H9 (cell line): ENCODE measurements around the gene LASP1NB.
A peak's percentile ranks its signal among the peaks of the same experiment; 100 is the strongest.

Experiments
- DNase-seq: peaks from one replicate; pipeline ENCODE4 v3.0.0-alpha.2; 2017
- H2AFZ ChIP-seq: one replicate; pipeline ENCODE4 v1.6.1; 2013; ENCODE audit warnings: mild to moderate bottlenecking, low read length, control low read depth, moderate library complexity
- H2AK5ac ChIP-seq: 2 replicates; pipeline ENCODE4 v1.6.1; 2013; ENCODE audit warnings: low read length, control low read depth, mixed read lengths; ENCODE audit not compliant: insufficient read length
- H2BK120ac ChIP-seq: one replicate; pipeline ENCODE4 v1.6.1; 2013; ENCODE audit warnings: low read depth, mild to moderate bottlenecking, low read length, control low read depth, inconsistent platforms; ENCODE audit not compliant: poor library complexity, severe bottlenecking
- H2BK12ac ChIP-seq: 2 replicates; pipeline ENCODE4 v1.6.1; 2013; ENCODE audit warnings: low read length, control low read depth, mixed read lengths, low read depth; ENCODE audit not compliant: insufficient read length
- H2BK15ac ChIP-seq: 2 replicates; pipeline ENCODE4 v1.6.1; 2013; ENCODE audit warnings: low read depth, low read length, control low read depth
- H2BK20ac ChIP-seq: one replicate; pipeline ENCODE4 v1.6.1; 2013; ENCODE audit warnings: low read depth, mild to moderate bottlenecking, low read length, control low read depth, inconsistent platforms; ENCODE audit not compliant: poor library complexity, severe bottlenecking
- H2BK5ac ChIP-seq: 2 replicates; pipeline ENCODE4 v1.6.1; 2013; ENCODE audit warnings: low read length, control low read depth, mixed read lengths; ENCODE audit not compliant: insufficient read length
- H3K14ac ChIP-seq: 2 replicates; pipeline ENCODE4 v1.6.1; 2013; ENCODE audit warnings: low read length, control low read depth; ENCODE audit not compliant: insufficient read depth
- H3K18ac ChIP-seq: 2 replicates; pipeline ENCODE4 v1.6.1; 2013; ENCODE audit warnings: low read depth, mild to moderate bottlenecking, mixed read lengths, low read length, control low read depth; ENCODE audit not compliant: insufficient read length
- H3K23ac ChIP-seq: 2 replicates; pipeline ENCODE4 v1.6.1; 2013; ENCODE audit warnings: low read length, control low read depth, mixed read lengths, low read depth; ENCODE audit not compliant: insufficient read length
- H3K23me2 ChIP-seq: 2 replicates; pipeline ENCODE4 v1.6.1; 2013; ENCODE audit warnings: low read depth, mild to moderate bottlenecking, mixed read lengths, low read length, control low read depth; ENCODE audit not compliant: insufficient read length, poor library complexity, severe bottlenecking
- H3K27ac ChIP-seq: 2 replicates; pipeline ENCODE4 v1.5.1; 2013; ENCODE audit warnings: low read length, control low read depth, mixed read lengths, low read depth; ENCODE audit not compliant: insufficient read length
- H3K27me3 ChIP-seq: 2 replicates; pipeline ENCODE4 v1.6.1; 2013; ENCODE audit warnings: low read length, control low read depth, inconsistent platforms; ENCODE audit not compliant: insufficient read depth
- H3K4ac ChIP-seq: 2 replicates; pipeline ENCODE4 v1.6.1; 2013; ENCODE audit warnings: low read depth, mild to moderate bottlenecking, control low read depth, inconsistent platforms, low read length, moderate library complexity
- H3K4me1 ChIP-seq: 2 replicates; pipeline ENCODE4 v1.6.1; 2013; ENCODE audit warnings: low read length, control low read depth, inconsistent platforms; ENCODE audit not compliant: insufficient read depth
- H3K4me2 ChIP-seq: 2 replicates; pipeline ENCODE4 v1.6.1; 2013; ENCODE audit warnings: low read length, control low read depth, mixed read lengths; ENCODE audit not compliant: insufficient read length, insufficient read depth
- H3K56ac ChIP-seq: 2 replicates; pipeline ENCODE4 v1.6.1; 2013; ENCODE audit warnings: low read depth, mild to moderate bottlenecking, mixed read lengths, low read length, control low read depth; ENCODE audit not compliant: insufficient read length
- H3K79me1 ChIP-seq: 2 replicates; pipeline ENCODE4 v1.6.1; 2013; ENCODE audit warnings: low read depth, mild to moderate bottlenecking, moderate library complexity, low read length, control low read depth, inconsistent platforms; ENCODE audit not compliant: insufficient read depth, poor library complexity, severe bottlenecking
- H3K79me2 ChIP-seq: 2 replicates; pipeline ENCODE4 v1.6.1; 2013; ENCODE audit warnings: low read length, control low read depth, inconsistent platforms; ENCODE audit not compliant: insufficient read depth
- H3K9ac ChIP-seq: 2 replicates; pipeline ENCODE4 v1.6.1; 2013; ENCODE audit warnings: low read length, control low read depth, mixed read lengths; ENCODE audit not compliant: insufficient read length; ENCODE audit errors: extremely low read depth
- H3K9me3 ChIP-seq: one replicate; pipeline ENCODE4 v1.6.1; 2013; ENCODE audit warnings: low read depth, low read length, inconsistent platforms; ENCODE audit not compliant: control insufficient read depth
- H3T11ph ChIP-seq: one replicate; pipeline ENCODE4 v1.6.1; 2013; ENCODE audit warnings: mild to moderate bottlenecking, low read length, control low read depth, inconsistent platforms
- H4K20me1 ChIP-seq: one replicate; pipeline ENCODE4 v1.6.1; 2013; ENCODE audit not compliant: control insufficient read depth, insufficient read length, insufficient read depth
- H4K5ac ChIP-seq: 2 replicates; pipeline ENCODE4 v1.6.1; 2013; ENCODE audit warnings: low read depth, mild to moderate bottlenecking, mixed read lengths, low read length, control low read depth; ENCODE audit not compliant: insufficient read length
- H4K8ac ChIP-seq: replicated peaks from 2 replicates; pipeline ENCODE4 v1.6.1; 2013; ENCODE audit warnings: low read length, control low read depth, mixed read lengths, low read depth; ENCODE audit not compliant: insufficient read length
- H4K91ac ChIP-seq: 2 replicates; pipeline ENCODE4 v1.6.1; 2013; ENCODE audit warnings: low read depth, mild to moderate bottlenecking, moderate library complexity, mixed read lengths, low read length, control low read depth; ENCODE audit not compliant: insufficient read length
- H3K27ac Mint-ChIP-seq, 3 experiments: 2 replicates in 2 of 3; 3 replicates in 1 of 3; pipeline ENCODE4 v1.8.0; 2020 to 2021; ENCODE audit warnings: mixed read lengths in 3 of 3, mild to moderate bottlenecking in 1 of 3, moderate library complexity in 1 of 3
- H3K27me3 Mint-ChIP-seq: 2 replicates; pipeline ENCODE4 v1.8.0; 2021; ENCODE audit warnings: low read depth, mild to moderate bottlenecking, moderate library complexity, mixed read lengths
- H3K36me3 Mint-ChIP-seq, 3 experiments: 2 replicates in 2 of 3; 3 replicates in 1 of 3; pipeline ENCODE4 v1.8.0; 2020 to 2021; ENCODE audit warnings: low read depth in 3 of 3, mixed read lengths in 3 of 3; ENCODE audit not compliant: insufficient read depth in 1 of 3
- H3K4me1 Mint-ChIP-seq, 2 experiments: 2 replicates each; pipeline ENCODE4 v1.8.0; 2020; ENCODE audit warnings: mixed read lengths in 2 of 2
- H3K4me3 Mint-ChIP-seq, 2 experiments: 2 replicates in 1 of 2; 3 replicates in 1 of 2; pipeline ENCODE4 v1.8.0; 2020 to 2021; ENCODE audit warnings: mild to moderate bottlenecking in 2 of 2, mixed read lengths in 2 of 2, moderate library complexity in 1 of 2
- H3K9me3 Mint-ChIP-seq, 2 experiments: 2 replicates in 1 of 2; 3 replicates in 1 of 2; pipeline ENCODE4 v1.8.0; 2020; ENCODE audit warnings: mild to moderate bottlenecking in 2 of 2, mixed read lengths in 2 of 2, moderate library complexity in 1 of 2
- CTCF ChIP-seq: fragments of 200-600 bp; sonication (generic); conservative IDR thresholded peaks from 3 replicates; pipeline ENCODE4 v1.8.0; 2021; ENCODE audit warnings: antibody characterized with exemption, mild to moderate bottlenecking
- WGBS: extraction: QIAGEN DNeasy Blood & Tissue Kit; methylation state at CpG from one replicate; pipeline ENCODE4 v1.1.7; 2013; ENCODE audit warnings: missing lambda C conversion rate, low lambda C conversion rate, mixed read lengths; ENCODE audit not compliant: insufficient read length; ENCODE audit errors: extremely low coverage; 5-methylcytosine and 5-hydroxymethylcytosine counted together

LASP1NB gene

GRCh38 chr17:38885728-38886642 lies 39.4 kb upstream of the LASP1NB start:
- Histone ChIP-seq H3T11ph (no peak overlapping the region), H4K20me1 (no peaks in the 10 kb centered on the region), H3K23ac (no peak overlapping the region), H4K8ac (no peak overlapping the region), H3K4ac (no peak overlapping the region), H3K23me2 (no peaks in the 10 kb centered on the region), H3K27me3 (no peaks in the 10 kb centered on the region), H3K18ac (no peak overlapping the region), H4K5ac (no peak overlapping the region), H3K9me3 (no peaks in the 10 kb centered on the region), H3K14ac (no peak overlapping the region; the same call in 1 of the 2 replicates), H2BK12ac (no peak overlapping the region), H3K79me2 (peaks cover 4% of the 10 kb centered on the region; the same call in 1 of the 2 replicates), H3K27ac (no peak overlapping the region), H2AFZ (no peak overlapping the region), H3K79me1 (peaks cover 3% of the 10 kb centered on the region), H2BK15ac (no peak overlapping the region), H2BK5ac (no peak overlapping the region), H3K9ac (no peak overlapping the region), H2BK120ac (no peak overlapping the region), H3K4me2 (no peak overlapping the region), H2BK20ac (no peak overlapping the region), H2AK5ac (no peak overlapping the region), H3K4me1 (peaks cover 2% of the 10 kb centered on the region; the same call in 1 of the 2 replicates), H4K91ac (no peak overlapping the region), H3K56ac (no peak overlapping the region)
- H3K27me3 Mint-ChIP-seq = no peaks in the 10 kb centered on the region
- H3K36me3 Mint-ChIP-seq = peaks cover 4 to 53% (median 30%) of the 10 kb centered on the region in 3 experiments; a peak in 5 of 7 replicates
- peak overlapping the region in 1 of 2 experiments; percentile 41; a peak in 2 of 5 replicates for H3K4me3 Mint-ChIP-seq
- no peak for TF ChIP-seq CTCF
- peaks cover 49 to 65% of the 10 kb centered on the region in 2 experiments for H3K4me1 Mint-ChIP-seq
- WGBS = 100% methylated on average over 1 of the region's 11 CpGs
- no peaks in the 10 kb centered on the region for H3K9me3 Mint-ChIP-seq
- peak; percentile 34 for DNase-seq
- H3K27ac Mint-ChIP-seq = peak overlapping the region; percentile 5 to 70 (median 66)
